Stimulated activated CD4-positive, alpha-beta T cell treated with anti-CD3 and anti-CD28 coated beads, Interleukin-4, amount 100 ng/mL, for 1 hour (primary cell): ENCODE measurements around the gene ANKDD1A.
A peak's percentile ranks its signal among the peaks of the same experiment; 100 is the strongest.

Experiments used
- DNase-seq: peaks from one replicate; pipeline ENCODE4 v3.0.0-alpha.2; 2020

Gene ANKDD1A

GRCh38 chr15:64911311-64912186, at the start of gene ANKDD1A:
Gene ANKDD1A (plus strand): TSS chr15:64911902. CDS start chr15:64911931, 29 bp downstream.
- DNase-seq, result peak; percentile 49

- no peak for DNase-seq
These were observed 49.7 kb upstream of the ANKDD1A start for GRCh38 chr15:64861960-64862359.

- no peak for DNase-seq
These were observed 49.3 kb upstream of the ANKDD1A start for GRCh38 chr15:64862408-64862807.

GRCh38 chr15:64864068-64864467, 47.6 kb upstream of the ANKDD1A start:
- no peak for DNase-seq

- DNase-seq, result no peak
These were observed 46.3 kb upstream of the ANKDD1A start for GRCh38 chr15:64865126-64865997.

GRCh38 chr15:64865998-64866520, 45.6 kb upstream of the ANKDD1A start:
- DNase-seq, result no peak

- DNase-seq, result no peak
These were observed 42.2 kb upstream of the ANKDD1A start for GRCh38 chr15:64869501-64869900.

- DNase-seq, result no peak
These were observed 41.3 kb upstream of the ANKDD1A start for GRCh38 chr15:64870353-64870752.

GRCh38 chr15:64875641-64876223, 36.0 kb upstream of the ANKDD1A start:
- no peak for DNase-seq

GRCh38 chr15:64877435-64877834, 34.3 kb upstream of the ANKDD1A start:
- no peak for DNase-seq

GRCh38 chr15:64878705-64879104, 33.0 kb upstream of the ANKDD1A start:
- DNase-seq, result no peak

- DNase-seq, result no peak
These were observed 28.6 kb upstream of the ANKDD1A start for GRCh38 chr15:64883100-64883581.

- DNase-seq, result peak; percentile 83
These were observed 27.6 kb upstream of the ANKDD1A start for GRCh38 chr15:64883997-64884511.

- no peak for DNase-seq
These were observed 27.0 kb upstream of the ANKDD1A start for GRCh38 chr15:64884679-64885078.

- DNase-seq, result no peak
These were observed 23.4 kb upstream of the ANKDD1A start for GRCh38 chr15:64888336-64888735.

GRCh38 chr15:64891561-64891960, 20.1 kb upstream of the ANKDD1A start:
- no peak for DNase-seq

- peak; percentile 36 for DNase-seq
These were observed 18.8 kb upstream of the ANKDD1A start for GRCh38 chr15:64892847-64893403.

- peak; percentile 97 for DNase-seq
These were observed 18.0 kb upstream of the ANKDD1A start for GRCh38 chr15:64893481-64894394.

GRCh38 chr15:64894395-64895056, 17.2 kb upstream of the ANKDD1A start:
- DNase-seq, result peak; percentile 64

GRCh38 chr15:64895285-64896065, 16.2 kb upstream of the ANKDD1A start:
- DNase-seq, result no peak
